GM19025 (cell line): ENCODE data around the gene SNW1.
A peak's percentile ranks its signal among the peaks of the same experiment; 100 is the strongest.
"Not testable (repeated sequence)": the region's sequence is repeated elsewhere in the genome, so short reads cannot be mapped to it uniquely, and the experiment has no call there.

Experiments used
- ATAC-seq: cut with Tn5 transposase; IDR thresholded peaks from one replicate; pipeline ENCODE4 v1.9.1; 2021; ENCODE audit warnings: mild to moderate bottlenecking, low read depth, moderate library complexity; ENCODE audit not compliant: unreplicated experiment

Gene SNW1

DNA sequence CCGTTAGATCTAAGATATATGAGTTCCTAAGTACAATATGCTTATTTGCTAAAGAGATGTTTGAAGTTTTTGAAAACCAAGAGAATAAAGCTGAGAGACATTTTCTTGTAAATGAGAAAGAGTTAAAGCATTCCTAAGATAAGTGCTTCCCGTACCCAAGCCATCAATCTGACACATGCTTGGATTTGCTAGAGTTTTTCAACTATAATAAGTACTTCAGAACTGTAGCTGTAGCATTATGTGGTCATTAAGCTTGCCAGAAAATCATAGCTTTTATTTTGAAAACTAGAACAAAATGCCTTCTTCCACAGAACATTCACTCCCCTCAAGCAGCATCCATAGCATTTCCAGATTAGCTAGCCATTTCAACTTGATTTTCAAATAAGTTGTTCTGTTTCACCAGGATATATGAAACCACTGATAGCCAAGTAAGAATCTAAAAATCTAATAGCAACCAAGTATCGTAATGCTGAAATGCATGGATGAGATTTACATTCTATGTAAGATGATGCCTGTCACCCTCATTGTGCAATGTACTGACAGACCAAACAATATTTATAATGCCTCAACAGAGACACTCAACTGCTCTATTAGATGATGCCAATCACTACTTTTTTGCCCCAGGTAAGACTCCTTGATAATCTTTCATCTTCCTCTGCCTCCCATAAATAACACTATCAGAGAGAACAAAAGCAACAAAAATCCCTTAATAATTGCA lies 8.0 kb downstream of the SNW1 start:
- no peak for ATAC-seq

DNA sequence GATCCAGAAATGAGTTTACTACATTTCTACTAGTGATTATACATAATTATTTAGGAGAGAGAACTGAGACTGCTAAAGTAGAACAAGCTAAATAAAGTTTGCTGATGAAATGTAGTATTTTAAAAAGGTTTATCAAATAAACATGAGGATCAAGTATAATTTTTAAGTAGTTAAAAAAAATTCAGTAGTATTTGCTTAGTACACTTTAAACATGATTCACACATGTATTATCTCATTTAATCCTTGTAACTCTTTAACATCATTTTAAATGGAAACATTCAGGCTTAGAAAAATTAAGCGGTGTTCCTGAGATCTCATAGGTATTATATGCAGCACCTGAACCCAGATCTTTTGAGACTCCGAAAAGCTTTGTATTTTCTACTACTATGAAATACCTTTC lies 8.7 kb downstream of the SNW1 start:
- no peak for ATAC-seq

DNA sequence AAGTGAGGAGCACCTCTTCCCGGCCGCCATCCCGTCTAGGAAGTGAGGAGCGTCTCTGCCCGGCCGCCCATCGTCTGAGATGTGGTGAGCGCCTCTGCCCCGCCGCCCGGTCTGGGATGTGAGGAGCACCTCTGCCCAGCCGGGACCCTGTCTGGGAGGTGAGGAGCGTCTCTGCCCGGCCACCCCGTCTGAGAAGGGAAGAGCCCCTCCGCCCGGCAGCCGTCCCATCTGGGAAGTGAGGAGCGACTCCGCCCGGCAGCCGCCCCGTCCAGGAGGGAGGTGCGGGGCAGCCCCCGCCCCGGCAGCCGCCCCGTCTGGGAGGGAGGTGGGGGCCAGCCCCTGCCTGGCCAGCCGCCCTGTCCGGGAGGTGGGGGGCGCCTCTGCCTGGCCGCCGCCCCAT lies 13.5 kb downstream of the SNW1 start:
- not testable (repeated sequence) for ATAC-seq

DNA sequence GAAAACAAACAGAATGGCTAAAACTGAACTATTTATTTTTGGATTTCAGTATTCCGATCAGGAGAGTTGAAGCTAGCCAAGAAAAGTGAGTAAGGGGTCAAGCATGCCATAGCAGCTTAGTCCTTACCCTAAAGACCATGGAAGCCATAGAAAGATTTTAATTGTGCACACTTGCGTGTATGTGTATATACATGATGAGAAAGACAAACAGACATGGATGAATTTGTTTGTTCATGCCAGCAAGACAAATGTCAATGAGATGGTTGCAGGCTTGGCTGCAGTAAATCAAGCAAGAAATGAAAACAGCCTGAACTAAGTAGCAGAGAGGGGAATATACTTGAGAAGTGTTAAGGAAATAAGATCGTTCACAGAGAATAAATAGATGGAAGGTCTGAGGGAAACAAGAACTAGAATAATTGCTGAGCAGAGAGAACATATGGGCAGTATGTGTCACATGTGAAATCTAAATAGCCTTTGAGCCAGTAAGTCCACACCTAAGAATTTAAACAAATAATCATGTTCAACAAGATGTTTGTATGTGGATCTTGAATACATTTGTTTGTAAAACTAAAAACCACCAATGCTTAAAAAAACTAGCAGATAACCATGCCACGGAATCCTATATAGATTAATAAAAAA lies 14.8 kb downstream of the SNW1 start:
- ATAC-seq: no peak

DNA sequence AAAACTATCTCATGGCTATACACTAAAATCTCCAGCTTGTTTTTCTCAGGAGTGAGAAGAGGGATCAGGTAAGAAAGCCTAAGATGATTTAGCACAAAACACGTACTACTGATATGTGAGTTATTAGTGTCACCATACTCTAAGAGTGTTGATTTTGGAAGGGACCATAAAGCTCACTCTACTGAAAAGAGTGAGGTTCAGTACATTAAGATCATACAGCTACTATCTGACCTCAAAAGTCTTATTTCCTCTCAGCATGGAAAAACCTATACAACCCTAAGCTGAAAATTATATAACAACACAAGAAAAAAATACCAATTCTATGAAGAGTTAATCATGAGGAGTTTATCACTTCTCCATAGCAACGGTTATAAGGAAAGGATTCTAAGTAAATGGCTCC lies 19.5 kb downstream of the SNW1 start:
- no peak for ATAC-seq

DNA sequence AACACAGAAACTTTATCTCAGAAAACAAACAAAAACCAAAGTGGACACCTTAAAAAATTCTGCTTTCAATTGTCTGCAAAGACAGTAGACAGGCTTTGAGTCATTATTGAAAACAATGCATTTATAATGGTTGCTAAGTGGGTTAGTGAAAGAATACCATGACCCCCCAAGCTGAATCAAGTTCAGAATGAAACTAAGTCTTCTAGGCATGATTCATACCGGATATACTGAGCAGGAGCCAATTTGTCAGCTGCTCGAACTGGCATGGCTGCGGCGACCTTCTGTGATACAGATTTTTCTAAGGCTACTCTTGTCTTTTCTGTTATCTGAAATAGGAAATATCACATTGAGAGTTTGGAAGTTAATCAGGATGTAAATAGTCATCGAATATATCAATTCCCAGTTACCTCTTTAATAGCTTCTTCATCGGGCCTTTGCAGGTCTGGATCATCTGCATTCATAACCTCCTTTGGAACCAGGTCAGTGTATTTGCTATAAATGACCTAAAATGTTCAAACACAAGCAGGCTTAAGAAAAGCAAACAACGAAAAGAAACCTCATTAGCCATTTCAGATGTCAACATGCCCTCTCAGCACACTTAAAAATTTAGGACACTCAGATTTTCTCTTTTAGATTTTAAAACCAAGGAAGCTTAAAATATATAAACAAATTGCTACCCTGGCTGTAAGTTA lies 22.3 kb downstream of the SNW1 start:
- ATAC-seq: no peak

DNA sequence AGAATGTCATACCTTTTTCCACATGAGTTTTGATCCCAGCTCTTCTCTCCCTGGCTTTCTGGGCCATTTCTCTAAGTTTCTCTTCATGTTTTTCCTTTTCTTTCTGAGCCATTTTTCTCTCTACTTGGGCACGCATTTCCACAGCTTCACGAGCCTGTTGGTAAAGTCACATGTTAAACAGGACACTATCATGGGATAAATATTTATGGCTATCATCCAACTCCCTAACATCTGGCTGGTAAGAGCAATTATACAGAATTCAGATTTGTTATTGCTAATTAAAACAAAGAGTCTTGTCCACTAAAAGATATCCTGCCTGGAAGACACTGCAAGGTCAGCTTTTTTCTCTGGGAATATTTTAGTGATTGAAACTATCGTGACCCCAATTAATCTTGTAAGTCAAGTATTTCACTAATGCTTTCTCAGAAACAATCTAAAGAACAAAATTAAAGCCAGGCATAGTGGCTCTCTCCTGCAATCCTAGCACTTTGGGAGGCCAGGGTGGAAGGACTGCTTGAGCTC lies 29.9 kb downstream of the SNW1 start:
- ATAC-seq: no peak

DNA sequence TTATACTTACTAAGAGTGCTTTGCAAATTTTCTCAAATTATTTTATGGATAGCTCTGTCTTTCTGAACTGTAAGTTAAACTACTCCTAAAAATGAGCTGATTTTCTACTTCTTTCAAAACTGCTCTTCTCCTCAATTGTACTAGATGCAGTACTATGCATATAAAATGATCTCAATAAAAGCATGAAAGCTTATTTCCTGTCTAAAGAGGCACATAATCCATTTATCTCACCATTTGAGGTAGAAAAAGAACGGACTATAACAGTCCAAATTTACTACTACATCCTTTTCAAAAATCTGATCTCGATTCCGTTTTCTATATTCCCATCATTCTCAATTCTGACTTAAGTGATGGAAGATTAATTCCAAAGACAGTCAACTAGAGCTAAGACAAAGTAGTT lies 38.7 kb downstream of the SNW1 start:
- ATAC-seq: no peak

DNA sequence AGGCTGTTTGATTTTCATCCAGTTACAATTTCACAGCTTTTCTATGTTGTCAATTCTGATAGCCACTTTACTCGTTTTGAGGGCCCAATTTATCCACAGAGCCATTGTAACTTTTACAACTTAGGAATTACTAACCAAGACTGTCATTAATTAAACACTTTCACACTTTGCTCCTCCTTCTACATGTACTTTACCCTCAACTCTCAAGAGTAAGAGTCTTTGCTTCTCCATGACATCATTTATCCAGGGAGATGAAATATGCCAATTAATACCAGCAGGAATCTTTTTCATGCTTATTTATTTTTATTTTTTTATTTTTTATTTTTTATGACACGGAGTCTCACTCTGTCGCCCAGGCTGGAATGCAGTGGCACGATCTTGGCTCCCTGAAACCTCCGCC lies 39.5 kb downstream of the SNW1 start:
- no peak for ATAC-seq

DNA sequence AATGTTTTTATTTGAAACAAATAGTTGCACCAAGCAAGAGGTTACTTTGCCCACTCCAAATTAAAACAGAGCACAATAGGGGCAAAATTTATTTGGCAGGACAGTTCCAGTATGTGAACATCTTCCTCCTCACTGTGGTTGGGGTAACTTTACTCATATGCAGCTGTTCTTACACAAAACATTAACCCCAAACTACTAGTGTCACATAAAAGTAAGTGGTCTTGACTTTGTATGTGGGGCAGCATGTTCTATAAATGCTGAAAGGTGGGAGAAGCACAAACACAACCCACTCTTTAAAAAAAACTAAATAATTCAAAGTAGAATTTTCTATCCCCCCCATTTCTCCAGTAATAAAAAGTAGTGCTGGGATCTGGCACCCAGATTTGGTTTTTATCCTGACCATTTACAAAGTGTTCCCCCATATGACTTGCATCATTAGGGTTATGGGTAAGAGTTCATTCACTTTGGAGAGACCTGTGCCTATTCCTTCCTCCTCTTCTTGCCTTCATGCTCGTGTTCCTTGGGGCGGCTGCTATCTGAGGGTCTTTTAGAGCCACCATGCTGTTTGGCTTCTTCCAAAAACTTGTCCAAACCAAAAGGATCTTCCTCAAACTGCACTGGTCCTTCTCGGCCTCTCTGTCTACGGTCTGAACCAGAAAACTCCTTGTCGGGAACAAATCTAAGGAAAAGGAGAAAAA lies 43.2 kb downstream of the SNW1 start:
- ATAC-seq: no peak

DNA sequence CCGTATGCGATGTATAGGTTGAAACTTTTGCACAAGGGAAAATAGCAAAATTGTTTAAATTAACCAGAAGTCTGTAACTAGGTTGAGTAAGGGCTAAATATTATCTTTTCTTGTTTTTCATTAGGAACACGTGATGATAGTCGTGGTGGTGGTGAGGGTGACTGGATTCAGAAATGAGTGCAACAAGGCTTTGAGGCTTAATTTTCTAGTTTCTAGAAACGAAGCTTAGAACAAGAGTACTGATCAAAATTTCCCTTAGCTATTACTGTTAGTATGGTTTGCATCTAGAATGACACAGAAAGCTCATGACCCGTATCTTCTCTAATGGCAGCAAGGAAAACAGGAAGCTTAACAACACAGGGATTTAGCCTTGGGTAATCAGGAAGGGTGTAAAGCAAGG lies 46.0 kb downstream of the SNW1 start:
- no peak for ATAC-seq

DNA sequence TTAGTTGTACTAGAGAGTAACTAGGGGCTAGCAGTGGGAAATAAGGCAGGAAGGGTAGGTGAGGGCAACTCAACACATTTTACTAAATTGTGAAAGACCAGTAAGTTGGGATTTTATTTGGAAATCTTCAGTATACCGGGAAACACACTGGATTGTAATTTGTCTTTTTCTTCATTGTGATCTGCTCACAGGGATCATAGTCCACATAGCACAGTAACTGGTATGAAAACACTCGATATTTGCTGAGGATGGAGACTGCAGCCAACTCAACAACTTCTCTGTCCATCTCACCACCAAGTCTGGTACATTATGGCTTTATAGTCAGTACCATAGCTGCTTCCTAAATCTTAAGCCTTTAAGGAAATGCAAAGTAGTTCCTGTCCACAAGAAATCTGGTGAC lies 50.6 kb downstream of the SNW1 start:
- no peak for ATAC-seq

DNA sequence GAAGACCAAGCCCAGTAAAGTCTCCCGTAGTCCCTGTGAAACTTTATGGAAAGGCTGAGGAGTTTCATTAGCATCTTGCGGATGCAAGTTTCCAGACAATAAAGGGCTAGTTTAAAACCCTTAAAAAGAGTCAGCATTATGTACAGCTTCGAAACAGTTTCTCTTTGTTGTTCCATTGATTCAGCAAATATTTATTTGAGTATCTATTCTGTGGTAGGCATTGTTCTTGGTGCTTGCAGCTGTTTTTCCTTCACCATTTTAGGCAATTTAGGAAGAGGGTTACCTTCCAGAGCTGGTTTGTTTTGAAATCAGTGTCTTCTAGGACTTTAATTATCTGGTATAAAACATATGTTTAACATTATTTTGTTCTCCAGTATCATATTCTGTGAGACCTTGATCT lies 51.5 kb downstream of the SNW1 start:
- no peak for ATAC-seq

DNA sequence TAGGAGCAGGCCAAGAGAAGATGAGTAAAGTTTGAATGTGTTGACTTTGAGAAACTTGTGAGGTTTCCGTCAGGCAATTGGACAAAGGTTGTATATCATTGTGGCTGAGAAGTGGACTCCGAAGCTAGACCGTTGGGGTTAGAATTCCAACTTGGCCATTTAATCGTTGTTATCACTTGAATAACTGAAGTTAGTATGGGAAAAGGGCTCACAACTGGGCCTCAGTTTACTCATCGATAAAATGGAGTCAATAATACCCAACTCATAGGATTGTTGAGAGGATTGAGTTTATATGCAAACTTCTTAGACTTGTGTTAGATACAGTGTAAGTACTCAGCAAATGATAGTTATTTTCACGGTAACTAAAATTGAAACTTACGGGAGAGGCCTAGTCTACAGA lies 52.2 kb downstream of the SNW1 start:
- ATAC-seq: no peak

DNA sequence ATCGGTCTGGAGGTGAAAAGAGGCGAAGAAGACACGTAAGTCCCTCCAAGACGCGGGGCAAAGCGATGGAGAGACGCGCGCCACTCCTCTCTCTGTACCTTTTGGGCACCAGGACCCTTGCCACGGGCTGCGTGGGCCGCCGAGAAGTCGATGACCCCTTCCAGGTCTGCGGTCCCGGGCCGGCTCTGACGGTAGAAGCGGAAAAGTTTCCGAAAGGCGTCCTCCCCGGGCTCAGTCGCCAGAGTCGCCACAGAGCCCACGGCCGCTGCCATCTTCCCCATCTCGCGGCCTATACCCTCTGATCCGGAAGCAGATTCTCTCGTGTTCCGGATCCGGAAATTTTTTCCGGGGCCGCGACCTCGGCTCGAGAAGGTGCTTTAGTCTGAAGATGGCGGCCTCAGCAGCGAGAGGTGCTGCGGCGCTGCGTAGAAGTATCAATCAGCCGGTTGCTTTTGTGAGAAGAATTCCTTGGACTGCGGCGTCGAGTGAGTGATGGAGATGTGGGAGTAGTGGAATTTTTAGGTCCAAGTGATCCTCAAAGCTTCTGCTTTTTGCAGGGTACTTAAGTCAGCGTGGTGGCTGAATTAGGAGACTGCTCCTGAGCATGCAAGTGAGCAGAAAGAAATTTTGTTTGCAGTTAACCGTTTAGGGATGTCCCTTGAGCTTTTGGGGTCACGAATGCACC lies 53.1 kb downstream of the SNW1 start, which contains the start of the genes ALKBH1 and SLIRP:
Gene ALKBH1 (minus strand): TSS at position 300 of the 685 bp plus-strand sequence. CDS start 19 bp downstream, at position 281.
Gene SLIRP (plus strand): TSS at position 380 of the 685 bp plus-strand sequence. CDS start 9 bp downstream, at position 389.
- peak; percentile 98 for ATAC-seq

DNA sequence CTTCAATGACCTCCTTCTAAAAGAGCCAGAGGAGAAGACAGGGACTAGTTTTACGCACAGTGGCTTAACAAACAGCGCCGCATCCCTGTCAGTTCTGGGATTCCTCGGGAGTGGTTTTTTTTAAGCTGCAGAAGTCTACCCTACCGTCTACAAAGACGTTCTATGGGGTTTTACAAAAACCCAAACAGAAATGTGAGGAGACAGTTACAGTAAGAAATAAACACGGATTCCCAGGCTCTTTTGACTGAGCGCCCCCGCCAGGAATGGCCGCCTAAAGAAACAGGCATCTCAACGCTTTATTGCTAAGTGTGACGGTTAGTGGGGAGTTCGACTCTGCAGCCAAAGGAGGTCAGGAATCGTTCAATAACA lies 53.6 kb downstream of the SNW1 start:
- ATAC-seq: peak; percentile 3

DNA sequence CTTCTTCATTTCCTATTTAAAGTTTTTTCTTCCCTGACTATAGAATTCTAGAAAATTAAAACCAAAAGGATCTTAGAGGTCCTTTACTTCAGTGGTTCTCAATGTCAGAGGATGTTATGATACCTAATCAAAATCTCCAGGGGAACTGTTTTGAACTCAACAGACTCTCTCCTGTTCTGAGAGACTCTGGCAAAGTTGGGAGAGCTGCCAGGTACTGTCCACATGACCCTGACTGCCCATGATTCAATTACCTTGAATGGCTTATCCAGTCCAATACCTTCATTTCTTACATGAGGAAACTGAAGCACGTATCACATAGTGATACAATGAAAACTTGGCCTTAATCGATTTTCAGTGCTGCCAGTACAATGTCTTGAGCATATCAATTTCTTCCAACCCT lies 69.7 kb downstream of the SNW1 start:
- ATAC-seq: no peak

DNA sequence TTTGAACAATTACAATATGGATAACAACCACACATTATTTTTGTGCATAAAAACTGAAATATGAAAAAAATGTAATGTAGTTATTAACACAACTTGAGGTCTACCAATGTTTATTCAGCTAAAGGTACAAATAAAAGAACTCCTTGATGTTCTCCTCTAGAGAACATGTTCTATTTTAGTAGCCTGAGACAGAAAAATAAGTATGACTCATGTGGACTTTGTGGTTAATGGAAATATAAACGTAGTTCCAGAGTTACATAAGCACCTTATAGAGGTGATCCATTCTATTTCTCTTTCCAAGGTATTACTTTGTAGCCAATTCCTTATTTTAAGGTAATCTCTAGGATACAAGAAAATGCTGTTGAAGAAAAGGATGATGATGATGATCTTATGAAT lies 78.8 kb downstream of the SNW1 start:
- no peak for ATAC-seq

DNA sequence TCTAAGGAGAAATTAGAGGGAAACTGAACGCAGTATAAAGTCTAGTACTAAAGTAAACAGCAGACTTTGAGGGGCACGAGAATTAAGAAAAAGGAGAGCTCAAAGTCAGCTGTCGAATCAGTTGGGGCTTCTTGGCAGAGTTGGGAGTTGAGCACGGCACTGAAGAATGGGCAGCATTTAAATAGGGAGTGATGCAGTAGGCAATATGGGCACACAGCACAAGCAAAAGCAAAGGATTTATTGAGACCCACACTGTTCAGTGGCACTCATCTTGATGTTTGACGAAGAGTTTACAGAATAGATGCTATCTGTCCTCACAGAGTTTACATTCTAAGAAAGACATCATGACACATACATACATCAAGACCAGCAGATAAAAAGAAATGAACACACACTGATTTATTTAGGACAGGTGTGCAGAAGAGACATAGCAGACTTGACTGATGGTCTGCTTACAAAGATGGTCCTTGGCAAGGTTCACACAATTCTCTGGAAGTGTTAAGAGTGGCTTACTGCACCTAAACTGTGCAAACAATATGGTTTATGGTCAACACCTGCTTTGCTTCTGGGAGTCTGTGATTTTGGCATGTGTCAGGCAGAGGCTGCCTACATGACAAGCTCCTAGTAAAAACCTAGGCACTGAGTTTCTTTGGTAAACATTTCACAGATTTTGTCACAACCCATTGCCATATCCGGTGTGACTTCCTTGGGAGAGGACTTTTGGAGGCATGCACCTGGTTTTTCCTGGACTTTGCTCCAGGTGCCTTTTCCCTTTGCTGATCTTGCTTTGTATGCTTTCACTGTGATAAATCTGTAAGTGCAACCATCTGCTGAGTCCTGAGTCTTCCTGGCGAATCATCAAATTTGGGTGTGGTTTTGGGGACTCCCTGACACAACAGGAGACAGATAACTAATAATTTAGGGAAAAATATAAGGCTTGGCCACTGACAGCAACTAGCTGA lies 79.5 kb downstream of the SNW1 start:
- ATAC-seq: no peak
